Lung (tissue), 12 donors: ENCODE measurements around the gene SCARB1. TPM values are rescaled to one million over a fixed set of nuclear protein-coding genes. Genes with fewer than 3 reads are reported as not detected.

ENCODE experiments used
- ATAC-seq: fragments of 200-7000 bp; cut with Tn5 transposase; one replicate; pipeline ENCODE4 v1.9.1; 2020; ENCODE audit warnings: moderate number of reproducible peaks; ENCODE audit not compliant: insufficient read depth, low FRiP score
- DNase-seq, 3 donors: peaks; one replicate each; pipeline ENCODE4 v3.0.0-alpha.2; 2013 to 2017
- H3K27ac ChIP-seq, 2 donors: one replicate each; pipeline ENCODE4 v1.5.1; 2013; ENCODE audit warnings: mild to moderate bottlenecking in 2 of 2, moderate library complexity in 2 of 2, control low read depth in 1 of 2, inconsistent platforms in 1 of 2, low read depth in 1 of 2, low read length in 1 of 2
- H3K27me3 ChIP-seq, 3 donors: one replicate each; pipeline ENCODE4 v1.5.1; 2013; ENCODE audit warnings: low read length in 2 of 3; ENCODE audit not compliant: control insufficient read depth in 3 of 3, insufficient read depth in 3 of 3
- H3K36me3 ChIP-seq, 4 donors: one replicate each; pipeline ENCODE4 v1.5.1; 2013; ENCODE audit warnings: low read length in 4 of 4, mild to moderate bottlenecking in 1 of 4, moderate library complexity in 1 of 4; ENCODE audit not compliant: control insufficient read depth in 4 of 4, insufficient read depth in 4 of 4
- H3K4me1 ChIP-seq, 5 donors: one replicate each; pipeline ENCODE4 v1.5.1; 2013; ENCODE audit warnings: low read length in 5 of 5, mild to moderate bottlenecking in 2 of 5, moderate library complexity in 1 of 5; ENCODE audit not compliant: control insufficient read depth in 5 of 5, insufficient read depth in 5 of 5
- H3K4me3 ChIP-seq: one replicate; pipeline ENCODE4 v1.5.1; 2013; ENCODE audit warnings: mild to moderate bottlenecking, control low read depth, moderate library complexity
- H3K9ac ChIP-seq, 2 donors: one replicate each; pipeline ENCODE4 v1.5.1; 2013; ENCODE audit warnings: low read length in 2 of 2, control low read depth in 1 of 2; ENCODE audit not compliant: insufficient read depth in 1 of 2
- H3K9me3 ChIP-seq, 4 donors: one replicate each; pipeline ENCODE4 v1.5.1; 2013; ENCODE audit warnings: low read length in 3 of 4, mild to moderate bottlenecking in 1 of 4, moderate library complexity in 1 of 4; ENCODE audit not compliant: control insufficient read depth in 4 of 4, insufficient read depth in 3 of 4
- CTCF ChIP-seq: IDR thresholded peaks from 2 replicates; pipeline ENCODE4 v1.5.1; 2012; ENCODE audit warnings: mild to moderate bottlenecking; ENCODE audit errors: control extremely low read depth, extremely low read depth
- whole genome bisulfite sequencing, 2 donors: extraction: QIAGEN DNeasy Blood & Tissue Kit; methylation state at CpG; one replicate each; pipeline ENCODE4 v1.1.7; 2013; 5-methylcytosine and 5-hydroxymethylcytosine counted together
- polyA plus RNA-seq, 2 donors: library from polyadenylated mRNA; stranded (reverse); fragments of 200-250 nt; gene quantifications; one replicate each; pipeline ENCODE4 v1.2.1, GENCODE V29; 2013
- total RNA-seq, 2 donors: library from RNA; depleted of rRNA in 1 of 2; stranded (reverse); fragments of >200 nt in 1 of 2; gene quantifications; one replicate each; pipeline ENCODE4 v1.2.1, GENCODE V29; 2014 to 2021
- donor health status: control.
- donor health status: control.
- donor health status: Bipolar disorder and iron deficiency.
- donor health status: healthy.
- donor health status: DM: yes; HTN: yes; CAD: no.

The SCARB1 gene
- total and polyA plus RNA-seq, 4 donors, result 11.9 to 31.3 (median 28.8) TPM

DNA sequence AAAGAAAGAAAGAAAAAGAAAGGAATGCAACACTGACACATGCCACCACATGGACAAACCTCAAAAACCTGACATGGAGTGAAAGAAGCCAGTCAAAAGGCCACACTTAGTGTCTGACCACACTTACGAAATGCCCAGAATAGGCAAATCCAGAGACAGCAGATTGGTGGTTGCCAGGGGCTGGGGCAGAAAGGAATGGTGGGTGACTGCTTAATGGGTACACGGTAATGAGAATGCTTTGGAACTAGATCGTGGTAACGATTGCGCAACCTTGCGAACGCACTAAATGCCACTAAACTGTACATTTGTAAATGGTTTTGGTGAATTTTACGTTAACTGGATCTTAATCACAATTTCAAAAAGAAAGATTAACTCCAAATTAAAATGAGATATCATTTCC, 39.5 kb downstream of the SCARB1 start:
- Histone ChIP-seq H3K27ac (no peak overlapping the region), H3K36me3 (no peaks in the 10 kb centered on the region), H3K9me3 (no peaks in the 10 kb centered on the region), H3K4me1 (peaks cover 0 to 5% (median 0%) of the 10 kb centered on the region in 5 donors), H3K27me3 (no peaks in the 10 kb centered on the region), H3K9ac (no peak overlapping the region), H3K4me3 (no peak overlapping the region)
- TF ChIP-seq CTCF, result no peak
- WGBS, 2 donors, result 68 to 80% methylated on average over 8 of the region's 8 CpGs
- DNase-seq, result no peak
- no peak for ATAC-seq

DNA sequence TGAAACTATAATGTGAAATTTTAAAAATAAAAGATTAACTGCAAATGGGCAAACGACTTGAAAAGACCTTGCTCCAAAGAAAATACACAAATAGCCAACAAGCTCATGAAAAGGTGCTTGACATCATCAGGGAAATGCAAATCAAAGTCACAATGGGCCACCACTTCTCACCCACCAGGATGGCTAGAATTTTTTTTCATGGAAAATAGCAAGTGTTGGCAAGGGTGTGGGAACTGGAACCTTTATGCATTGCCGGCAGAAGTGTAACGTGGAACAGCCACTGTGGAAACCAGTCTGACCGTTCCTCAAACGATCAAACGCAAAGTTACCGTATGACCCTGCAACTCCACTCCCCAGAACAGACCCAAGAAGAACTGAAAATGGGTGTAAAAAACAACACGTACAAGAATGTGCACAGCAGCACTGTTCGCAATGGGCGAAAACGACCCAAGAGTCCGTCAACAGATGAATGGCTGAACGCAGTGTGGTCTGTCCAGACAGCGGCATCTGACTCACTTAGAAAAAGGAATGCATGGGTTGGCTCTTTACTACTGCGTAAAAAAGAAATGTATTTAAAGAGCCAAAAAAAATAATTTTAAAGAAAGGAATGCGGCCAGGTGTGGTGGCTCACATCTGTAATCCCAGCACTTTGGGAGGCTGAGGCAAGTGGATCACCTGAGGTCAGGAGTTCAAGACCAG, 40.2 kb downstream of the SCARB1 start:
- 88 to 90% methylated on average over 16 of the region's 16 CpGs for WGBS, 2 donors
- no peaks in the 10 kb centered on the region for H3K36me3 ChIP-seq
- no peak for TF ChIP-seq CTCF

DNA sequence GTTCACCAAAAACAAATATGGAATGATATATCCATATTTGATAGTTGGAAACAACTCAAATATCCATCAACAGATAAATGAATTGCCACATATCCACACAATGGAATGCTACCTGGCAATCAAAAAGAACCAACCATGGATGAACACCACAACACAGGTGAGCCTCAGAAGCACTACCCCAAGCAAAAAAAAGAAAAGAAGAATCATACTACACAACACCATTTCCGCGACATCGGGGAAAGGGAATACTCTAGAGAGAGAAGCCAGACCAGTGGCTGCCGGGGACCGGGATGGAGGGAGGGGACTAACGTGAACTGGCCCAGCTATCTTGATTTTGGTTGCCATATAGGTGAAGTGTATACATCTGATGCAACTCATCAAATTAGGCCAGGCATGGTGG, 41.4 kb downstream of the SCARB1 start:
- no peak for TF ChIP-seq CTCF
- no peak overlapping the region for H3K27ac ChIP-seq
- no peak for DNase-seq

More for the DNA sequence above, 40.2 kb downstream of the SCARB1 start:
- Histone ChIP-seq H3K27ac (no peak overlapping the region), H3K27me3 (no peaks in the 10 kb centered on the region), H3K9ac (no peak overlapping the region), H3K4me1 (no peaks in the 10 kb centered on the region), H3K9me3 (no peaks in the 10 kb centered on the region), H3K4me3 (no peak overlapping the region)
- no peak for DNase-seq
- ATAC-seq, result no peak

More for the DNA sequence above, 41.4 kb downstream of the SCARB1 start:
- no peak overlapping the region for H3K4me3 ChIP-seq
- ATAC-seq, result no peak
- no peaks in the 10 kb centered on the region for H3K9me3 ChIP-seq
- H3K9ac ChIP-seq, result no peak overlapping the region
- H3K27me3 ChIP-seq, result no peaks in the 10 kb centered on the region
- H3K36me3 ChIP-seq, result no peaks in the 10 kb centered on the region
- WGBS, 2 donors, result 97% methylated on average over 6 of the region's 6 CpGs
- no peaks in the 10 kb centered on the region for H3K4me1 ChIP-seq
